Fibroblast of the conjunctiva (primary cell): ENCODE results near the gene PTEN.

Experiments
- DNase-seq: peaks from one replicate; pipeline ENCODE4 v3.0.0-alpha.2; 2010; ENCODE audit warnings: low read depth

PTEN gene

GRCh38 chr10:87976101-87976743 lies 112.8 kb downstream of the PTEN start:
- DNase-seq, result no peak

DNA sequence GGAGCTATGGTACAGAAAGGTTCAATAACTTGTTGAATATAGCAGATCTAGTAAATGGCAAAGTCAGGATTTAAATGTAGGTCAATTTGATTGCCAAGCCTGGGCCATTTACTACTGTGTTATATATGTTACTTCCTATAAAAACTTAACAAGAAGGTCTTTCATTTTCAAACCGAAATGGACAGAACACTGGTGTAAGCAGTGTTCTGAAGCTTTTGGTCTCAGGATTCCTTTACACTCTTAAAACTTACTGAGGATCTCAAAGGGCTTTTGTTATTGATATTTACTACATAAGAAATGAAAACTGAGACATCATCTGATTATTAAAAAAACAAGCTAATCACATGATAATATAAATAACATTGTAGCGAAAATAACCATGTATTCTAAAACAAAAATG lies 114.7 kb downstream of the PTEN start:
- DNase-seq, result no peak

DNA sequence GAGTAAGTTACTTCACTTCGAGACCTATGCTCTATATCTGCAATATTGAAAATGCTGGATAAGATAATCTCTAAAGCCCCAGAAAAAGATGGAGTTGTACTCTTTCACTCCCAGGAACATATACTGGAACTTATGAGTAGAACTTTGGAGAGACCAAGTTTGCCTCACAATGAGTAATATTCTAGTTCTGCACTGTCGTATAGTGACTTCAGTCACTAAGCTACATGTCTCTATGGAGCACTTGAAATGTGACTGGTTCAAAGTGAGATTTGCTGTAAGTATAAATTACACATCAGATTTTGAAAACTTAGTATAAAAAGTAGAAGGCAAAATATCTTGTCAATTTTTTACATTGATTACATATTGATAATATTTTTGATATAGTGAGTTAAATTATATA lies 116.4 kb downstream of the PTEN start:
- DNase-seq, result no peak

- DNase-seq, result no peak
These were observed 120.3 kb downstream of the PTEN start for GRCh38 chr10:87983716-87984115.

DNA sequence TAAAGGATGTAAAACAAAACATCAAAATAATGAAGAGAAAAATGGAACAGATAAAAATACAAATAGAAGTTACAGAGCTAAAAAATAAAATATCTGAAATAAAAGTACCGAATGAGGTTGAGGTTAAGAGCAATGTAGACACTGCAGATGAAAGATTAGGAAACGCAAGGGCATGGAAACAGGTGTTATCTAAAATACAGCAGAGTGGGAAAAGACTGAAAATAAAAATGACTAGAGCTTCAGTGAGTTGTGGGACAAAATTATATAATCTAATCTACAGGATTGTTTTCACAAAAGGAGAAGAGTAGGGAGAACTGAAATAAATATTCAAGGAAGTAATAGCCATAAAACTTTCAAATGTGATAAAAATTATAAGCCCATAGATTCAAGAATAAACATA lies 123.8 kb downstream of the PTEN start:
- DNase-seq, result no peak

DNA sequence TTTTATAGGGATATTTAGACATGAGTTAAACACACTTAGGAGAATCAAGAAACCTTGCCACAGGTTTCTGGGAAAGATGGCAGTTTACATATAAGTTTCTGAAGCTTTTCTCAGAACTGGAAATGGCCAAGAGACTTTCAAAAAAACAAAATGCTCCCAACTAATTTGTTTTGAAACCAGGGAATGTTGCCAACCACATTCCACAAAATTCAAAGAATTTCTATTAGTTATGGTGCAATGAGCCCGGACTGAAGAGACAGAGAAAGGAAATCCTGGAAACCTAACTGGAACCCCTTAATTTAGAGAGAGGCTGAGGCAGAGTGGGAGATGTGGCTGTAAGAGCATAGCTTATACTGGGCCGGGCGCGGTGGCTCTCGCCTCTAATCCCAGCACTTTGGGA lies 128.5 kb downstream of the PTEN start:
- DNase-seq, result no peak

GRCh38 chr10:88004451-88004850 lies 141.0 kb downstream of the PTEN start:
- DNase-seq, result no peak

- DNase-seq, result no peak
These were observed 142.8 kb downstream of the PTEN start for GRCh38 chr10:88006261-88006660.

GRCh38 chr10:88008866-88009470 lies 145.5 kb downstream of the PTEN start:
- no peak for DNase-seq

GRCh38 chr10:88012641-88013040 lies 149.2 kb downstream of the PTEN start:
- no peak for DNase-seq

DNA sequence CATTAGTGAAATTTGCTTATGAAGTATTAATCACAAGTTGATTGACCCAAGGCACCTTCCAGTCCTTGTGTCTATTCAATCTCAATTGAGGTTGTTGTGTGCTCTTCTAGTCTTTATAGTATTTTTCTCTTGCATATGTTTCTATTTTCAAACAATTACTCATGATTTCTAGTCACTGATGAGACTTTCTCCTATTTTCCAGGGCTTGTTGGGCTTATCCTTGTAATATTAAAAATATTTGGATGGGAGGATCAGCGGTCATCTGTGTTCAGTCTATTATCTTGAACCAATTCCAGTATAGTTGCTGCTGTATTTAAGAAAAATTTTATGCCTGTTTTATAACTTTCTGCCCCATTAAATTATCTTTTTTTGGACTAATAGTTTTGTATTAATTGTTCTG lies 154.4 kb downstream of the PTEN start:
- DNase-seq, result no peak

- no peak for DNase-seq
These were observed 156.3 kb downstream of the PTEN start for GRCh38 chr10:88019753-88020152.
